GM10266 (cell line): ENCODE measurements around the gene HIVEP2.

ENCODE experiments used
- DNase-seq: peaks from one replicate; pipeline ENCODE4 v3.0.0; 2012; ENCODE audit errors: extremely low spot score
- TF ChIP-seq, protein P1 (sequence below): IDR thresholded peaks from 2 replicates; pipeline ENCODE4 v1.5.1; 2012; ENCODE audit warnings: mild to moderate bottlenecking, low read depth; ENCODE audit not compliant: control insufficient read depth, insufficient read depth; ENCODE audit errors: missing control alignments

The HIVEP2 gene

DNA sequence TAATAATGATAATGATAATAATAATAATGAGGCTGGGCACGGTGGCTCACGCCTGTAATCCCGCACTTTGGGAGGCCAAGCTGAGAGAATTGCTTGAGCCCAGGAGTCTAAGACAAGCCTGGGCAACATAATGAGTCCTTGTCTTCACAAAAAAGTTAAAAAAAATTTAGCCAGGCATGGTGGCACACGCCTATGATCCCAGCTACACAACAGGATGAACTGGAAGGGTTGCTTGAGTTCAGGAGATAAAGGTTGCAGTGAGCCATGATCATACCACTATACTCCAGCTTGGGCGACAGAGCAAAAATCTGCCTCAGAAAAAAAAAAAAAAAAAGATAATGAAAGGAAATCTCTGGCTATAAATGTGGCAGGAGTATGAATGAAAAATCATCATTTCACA, 213.4 kb downstream of the HIVEP2 start:
- TF ChIP-seq, protein P1, sequence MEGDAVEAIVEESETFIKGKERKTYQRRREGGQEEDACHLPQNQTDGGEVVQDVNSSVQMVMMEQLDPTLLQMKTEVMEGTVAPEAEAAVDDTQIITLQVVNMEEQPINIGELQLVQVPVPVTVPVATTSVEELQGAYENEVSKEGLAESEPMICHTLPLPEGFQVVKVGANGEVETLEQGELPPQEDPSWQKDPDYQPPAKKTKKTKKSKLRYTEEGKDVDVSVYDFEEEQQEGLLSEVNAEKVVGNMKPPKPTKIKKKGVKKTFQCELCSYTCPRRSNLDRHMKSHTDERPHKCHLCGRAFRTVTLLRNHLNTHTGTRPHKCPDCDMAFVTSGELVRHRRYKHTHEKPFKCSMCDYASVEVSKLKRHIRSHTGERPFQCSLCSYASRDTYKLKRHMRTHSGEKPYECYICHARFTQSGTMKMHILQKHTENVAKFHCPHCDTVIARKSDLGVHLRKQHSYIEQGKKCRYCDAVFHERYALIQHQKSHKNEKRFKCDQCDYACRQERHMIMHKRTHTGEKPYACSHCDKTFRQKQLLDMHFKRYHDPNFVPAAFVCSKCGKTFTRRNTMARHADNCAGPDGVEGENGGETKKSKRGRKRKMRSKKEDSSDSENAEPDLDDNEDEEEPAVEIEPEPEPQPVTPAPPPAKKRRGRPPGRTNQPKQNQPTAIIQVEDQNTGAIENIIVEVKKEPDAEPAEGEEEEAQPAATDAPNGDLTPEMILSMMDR = no peak
- DNase-seq = no peak

DNA sequence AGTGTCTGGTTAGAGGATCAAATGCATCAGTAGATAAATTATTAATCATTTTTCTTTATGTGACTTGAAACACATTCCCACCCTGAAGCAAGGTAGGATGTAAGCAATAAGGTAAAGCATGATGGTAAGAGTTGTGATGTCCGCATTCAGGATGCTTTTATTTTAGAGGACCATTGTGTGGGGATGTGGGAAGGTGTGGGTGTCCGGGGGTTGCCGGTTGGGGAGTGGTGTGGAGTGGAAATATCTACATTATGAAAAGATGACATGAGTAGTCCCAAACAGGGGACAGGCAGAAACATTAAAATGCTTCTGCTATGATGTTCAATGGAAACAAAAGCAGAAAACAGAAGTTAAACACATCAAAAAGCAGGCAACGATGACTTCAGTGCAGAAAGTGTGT, 215.4 kb downstream of the HIVEP2 start:
- no peak for DNase-seq
- TF ChIP-seq, protein P1 = no peak

DNA sequence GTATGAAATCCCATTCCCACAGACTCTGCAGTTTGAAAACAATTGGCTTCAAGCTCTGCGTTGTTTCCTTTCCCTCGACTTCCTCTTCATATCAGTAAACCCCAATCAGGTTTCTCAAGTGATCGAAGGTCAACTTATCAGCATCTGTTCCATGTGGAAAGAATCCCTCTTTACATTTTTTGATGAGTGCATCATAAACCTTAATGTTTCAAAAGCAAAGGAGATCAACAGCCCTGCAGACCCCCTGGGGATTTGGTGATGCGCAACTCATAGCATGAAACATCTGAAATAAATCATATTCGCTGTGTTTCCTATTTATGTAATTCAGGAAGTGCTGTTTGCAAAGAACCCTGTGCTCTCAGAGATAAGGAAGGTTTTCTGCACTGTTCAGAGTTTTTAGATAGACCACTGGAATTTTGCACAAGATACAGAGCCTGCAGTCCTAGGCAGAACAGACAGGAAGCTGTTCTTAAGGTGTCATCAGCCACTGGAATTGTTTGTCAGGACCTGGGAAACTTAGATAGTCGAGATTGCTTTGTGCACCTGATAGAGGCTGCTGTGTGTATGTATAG, 216.0 kb downstream of the HIVEP2 start:
- TF ChIP-seq, protein P1 = no peak
- no peak for DNase-seq

DNA sequence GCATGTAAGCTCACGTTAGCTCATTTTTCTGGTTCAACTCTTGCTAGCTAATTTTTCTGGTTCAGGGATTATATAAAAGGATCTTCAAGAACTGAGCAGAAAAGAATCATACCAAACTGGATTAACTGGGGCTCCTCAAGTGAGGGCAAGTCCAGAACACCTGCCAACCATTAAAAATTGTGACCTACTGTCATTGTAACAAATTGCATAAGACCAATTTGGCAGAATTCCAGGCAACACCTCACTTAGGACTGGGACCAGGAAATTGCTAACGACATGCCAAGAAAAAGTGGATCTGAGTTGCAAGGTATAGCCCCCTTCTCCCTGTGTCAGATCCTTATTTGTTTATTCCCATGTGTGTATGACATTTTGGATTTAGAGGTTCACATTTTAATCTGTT, 216.6 kb downstream of the HIVEP2 start:
- TF ChIP-seq, protein P1 = no peak
- no peak for DNase-seq

DNA sequence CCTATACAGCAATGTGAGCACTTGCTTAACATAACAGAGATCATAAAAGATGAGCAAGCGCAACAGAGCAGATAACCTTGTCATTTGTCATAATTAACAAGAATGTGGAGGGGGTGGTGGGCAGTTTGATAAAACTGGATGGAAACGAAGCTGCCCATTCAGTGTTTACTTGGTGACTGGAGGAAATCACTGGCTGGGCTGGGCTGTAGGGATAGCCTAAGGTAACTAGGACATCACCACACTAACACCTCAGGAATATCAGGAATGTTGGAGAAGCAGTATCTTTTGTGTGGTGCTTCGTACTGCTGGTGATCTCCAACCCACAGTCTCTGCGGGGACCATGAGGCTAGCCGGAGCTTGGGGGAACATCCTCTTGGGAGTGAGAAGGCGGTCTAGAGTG, 218.4 kb downstream of the HIVEP2 start:
- no peak for DNase-seq
- TF ChIP-seq, protein P1 = no peak

DNA sequence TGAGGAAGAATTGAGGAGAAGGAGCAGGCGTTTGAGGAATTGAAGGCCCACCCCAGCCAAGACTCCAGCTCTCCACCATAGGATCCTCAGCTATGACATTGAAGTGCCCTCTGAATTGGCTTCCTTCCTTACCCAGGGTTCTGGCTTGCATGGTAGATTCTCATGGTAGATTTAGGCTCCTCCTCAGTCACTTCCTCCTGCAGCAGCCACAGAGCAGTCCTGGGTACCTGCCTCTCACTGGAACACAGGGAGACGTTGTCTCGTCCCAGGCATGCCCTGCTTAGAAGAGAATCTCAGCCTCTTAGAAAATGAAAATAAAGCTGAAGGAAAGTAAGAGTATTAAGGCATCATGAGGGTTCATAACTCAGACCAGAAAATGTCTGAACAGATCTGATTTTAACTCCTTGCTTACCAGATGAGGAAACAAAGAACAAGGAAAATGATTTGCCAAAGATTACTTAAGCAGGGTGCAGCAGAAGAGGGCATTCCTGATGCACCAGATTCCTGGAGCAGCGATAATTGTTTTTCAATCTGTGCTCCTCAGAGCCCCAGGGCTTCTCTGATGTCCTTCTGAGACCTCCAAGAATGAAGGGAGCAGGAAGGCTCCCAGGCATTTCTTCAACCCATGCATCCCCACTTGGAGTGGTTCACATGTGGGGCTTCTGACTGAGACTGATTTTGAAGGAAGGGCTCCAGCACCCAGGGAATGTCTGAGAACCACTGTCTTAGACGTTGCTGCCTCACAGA, 219.8 kb downstream of the HIVEP2 start:
- DNase-seq = no peak
- TF ChIP-seq, protein P1 = no peak

DNA sequence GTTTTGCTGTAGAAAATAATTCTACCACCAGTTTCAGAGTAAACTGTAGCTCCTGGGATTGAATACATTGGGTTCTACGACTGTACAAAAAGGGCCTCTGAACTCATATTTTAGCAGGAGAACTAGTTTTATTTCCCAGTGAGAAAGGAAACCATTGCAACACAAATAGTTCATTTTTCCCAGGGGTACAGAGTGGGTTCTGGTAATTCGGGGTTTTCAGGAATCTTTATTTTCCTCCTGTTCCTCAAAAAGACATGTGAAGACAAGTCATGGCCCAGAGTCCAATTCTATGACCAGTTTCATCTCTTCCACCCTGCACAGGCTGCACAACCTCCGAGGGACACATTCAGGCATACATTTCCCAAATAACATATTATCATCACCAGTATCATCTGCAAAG, 222.1 kb downstream of the HIVEP2 start:
- TF ChIP-seq, protein P1 = no peak
- no peak for DNase-seq
